Keratinocyte (primary cell): ENCODE measurements around the gene MIA3. TPM values are rescaled to one million over a fixed set of nuclear protein-coding genes. Genes with fewer than 3 reads are reported as not detected.

Experiments used
- DNase-seq: peaks from one replicate; pipeline ENCODE4 v3.0.0-alpha.2; 2011; ENCODE audit warnings: low read depth, missing footprints, low spot score
- FAIRE-seq: peaks from 2 replicates; lab custom pipeline; 2011; peaks lifted over from hg19 to GRCh38; lab: Jason Lieb, UNC
- H2AFZ ChIP-seq: 2 replicates; pipeline ENCODE4 v1.6.0; 2012; ENCODE audit warnings: low read length, control low read depth, inconsistent platforms; ENCODE audit not compliant: control insufficient read depth
- H3K27ac ChIP-seq: 2 replicates; pipeline ENCODE4 v1.5.1; 2011; ENCODE audit warnings: low read length; ENCODE audit not compliant: control insufficient read depth, insufficient read depth
- H3K27me3 ChIP-seq: 3 replicates; pipeline ENCODE4 v1.6.0; 2011; ENCODE audit warnings: low read length; ENCODE audit not compliant: control insufficient read depth, insufficient read depth; ENCODE audit errors: extremely low read depth
- H3K36me3 ChIP-seq, 2 experiments: 2 replicates in 1 of 2; 3 replicates in 1 of 2; pipeline ENCODE4 v1.5.1; 2011; ENCODE audit warnings: low read length in 2 of 2, mild to moderate bottlenecking in 1 of 2; ENCODE audit not compliant: control insufficient read depth in 2 of 2, insufficient read depth in 2 of 2; ENCODE audit errors: extremely low read depth in 1 of 2
- H3K4me1 ChIP-seq: 3 replicates; pipeline ENCODE4 v1.5.1; 2011; ENCODE audit warnings: low read length; ENCODE audit not compliant: control insufficient read depth, insufficient read depth; ENCODE audit errors: extremely low read depth
- H3K4me2 ChIP-seq: 3 replicates; pipeline ENCODE4 v1.6.0; 2011; ENCODE audit warnings: low read depth, low read length; ENCODE audit not compliant: control insufficient read depth, insufficient read depth; ENCODE audit errors: extremely low read depth
- H3K4me3 ChIP-seq, 3 experiments: fragments of 200-600 bp in 1 of 3; sonication (generic) in 1 of 3; 2 replicates in 2 of 3; 3 replicates in 1 of 3; pipeline ENCODE4 v1.5.1; 2011 to 2016; ENCODE audit warnings: low read length in 3 of 3, mild to moderate bottlenecking in 3 of 3, control low read depth in 2 of 3, inconsistent platforms in 1 of 3, low read depth in 1 of 3, mixed read lengths in 1 of 3, mixed run types in 1 of 3, moderate library complexity in 1 of 3; ENCODE audit not compliant: control insufficient read depth in 2 of 3, insufficient read depth in 2 of 3; ENCODE audit errors: extremely low read depth in 1 of 3
- H3K79me2 ChIP-seq: 2 replicates; pipeline ENCODE4 v1.6.0; 2012; ENCODE audit warnings: low read length; ENCODE audit not compliant: control insufficient read depth, insufficient read depth
- H3K9ac ChIP-seq: 3 replicates; pipeline ENCODE4 v1.6.0; 2011; ENCODE audit warnings: low read length; ENCODE audit not compliant: control insufficient read depth, insufficient read depth; ENCODE audit errors: extremely low read depth
- H3K9me1 ChIP-seq: 3 replicates; pipeline ENCODE4 v1.6.0; 2011; ENCODE audit warnings: low read length; ENCODE audit not compliant: control insufficient read depth, insufficient read depth; ENCODE audit errors: extremely low read depth
- H3K9me3 ChIP-seq: 2 replicates; pipeline ENCODE4 v1.5.1; 2012; ENCODE audit warnings: low read depth, low read length; ENCODE audit not compliant: control insufficient read depth
- H4K20me1 ChIP-seq: 3 replicates; pipeline ENCODE4 v1.6.0; 2011; ENCODE audit warnings: low read length; ENCODE audit not compliant: control insufficient read depth, insufficient read depth; ENCODE audit errors: extremely low read depth
- EZH2 ChIP-seq: IDR thresholded peaks from one replicate; pipeline ENCODE4 v1.6.1; 2012; ENCODE audit warnings: inconsistent platforms, mild to moderate bottlenecking, low read length, moderate library complexity
- dilution Hi-C: fragments of 300-500 bp; cut with MboI; formaldehyde crosslinking; loops from one replicate; pipeline ENCODE4 v1.7.0; 2020; ENCODE audit warnings: low sequenced_read_pairs; ENCODE audit not compliant: extremely low pct_ligation_motif_present
- polyA plus RNA-seq, 5 experiments: library from polyadenylated mRNA; depleted of rRNA in 3 of 5; stranded (reverse) in 3 of 5; stranded (forward) in 1 of 5; unstranded in 1 of 5; fragments of >200 nt; gene quantifications; 1 replicate in 1 of 5; 2 replicates in 3 of 5; 3 replicates in 1 of 5; pipeline versions ENCODE4 v1.2.1 to v1.2.3, GENCODE V29; 2011 to 2012; ENCODE audit warnings: missing spikeins in 2 of 5, low read depth in 1 of 5, low replicate concordance in 1 of 5
- TF ChIP-seq, protein P1 (sequence below), 3 experiments: IDR thresholded peaks in 1 of 3; conservative IDR thresholded peaks in 1 of 3; optimal IDR thresholded peaks in 1 of 3; 2 replicates in 2 of 3; 3 replicates in 1 of 3; pipeline versions ENCODE3 to v1.5.1; 2011; ENCODE audit warnings: low read length in 3 of 3, mild to moderate bottlenecking in 3 of 3, moderate library complexity in 2 of 3, control low read depth in 1 of 3, inconsistent platforms in 1 of 3; ENCODE audit not compliant: insufficient read depth in 2 of 3; ENCODE audit errors: extremely low read depth in 1 of 3

Gene MIA3
- polyA plus RNA-seq, 1 donor (not counting 4 experiments of a cell fraction or from before 2014, with no cell fraction given) = 29.4 TPM

DNA sequence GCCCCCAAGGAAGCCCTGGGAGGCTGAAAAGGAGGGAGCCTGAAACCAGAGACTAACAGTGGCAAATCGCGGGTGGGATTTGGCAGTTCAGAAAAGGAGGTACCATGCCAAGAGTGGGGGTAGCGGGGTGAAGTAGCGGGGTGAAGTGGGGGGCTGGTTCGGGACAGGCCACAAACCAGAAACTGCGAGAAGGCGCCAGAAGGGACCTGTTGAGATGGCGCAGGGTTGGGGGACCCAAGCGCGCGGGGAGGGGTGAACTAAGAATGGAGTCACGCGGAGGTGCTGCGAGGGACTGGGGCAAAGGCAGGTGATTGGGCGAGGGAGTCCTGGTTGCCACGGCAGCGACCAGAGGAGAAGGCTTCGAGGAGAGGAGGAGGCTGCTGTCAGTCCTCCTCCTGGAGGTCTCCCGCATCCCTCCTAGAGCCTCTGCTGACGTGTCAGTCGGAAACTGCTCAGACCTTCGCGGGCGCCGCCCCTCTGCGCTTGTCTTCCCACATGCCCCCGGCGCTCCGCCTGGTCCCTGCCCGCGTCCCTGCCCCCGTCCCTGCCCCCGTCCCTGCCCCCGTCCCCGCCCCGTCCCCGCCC lies 438 bp upstream of the MIA3 start:
- TF ChIP-seq, protein P1, sequence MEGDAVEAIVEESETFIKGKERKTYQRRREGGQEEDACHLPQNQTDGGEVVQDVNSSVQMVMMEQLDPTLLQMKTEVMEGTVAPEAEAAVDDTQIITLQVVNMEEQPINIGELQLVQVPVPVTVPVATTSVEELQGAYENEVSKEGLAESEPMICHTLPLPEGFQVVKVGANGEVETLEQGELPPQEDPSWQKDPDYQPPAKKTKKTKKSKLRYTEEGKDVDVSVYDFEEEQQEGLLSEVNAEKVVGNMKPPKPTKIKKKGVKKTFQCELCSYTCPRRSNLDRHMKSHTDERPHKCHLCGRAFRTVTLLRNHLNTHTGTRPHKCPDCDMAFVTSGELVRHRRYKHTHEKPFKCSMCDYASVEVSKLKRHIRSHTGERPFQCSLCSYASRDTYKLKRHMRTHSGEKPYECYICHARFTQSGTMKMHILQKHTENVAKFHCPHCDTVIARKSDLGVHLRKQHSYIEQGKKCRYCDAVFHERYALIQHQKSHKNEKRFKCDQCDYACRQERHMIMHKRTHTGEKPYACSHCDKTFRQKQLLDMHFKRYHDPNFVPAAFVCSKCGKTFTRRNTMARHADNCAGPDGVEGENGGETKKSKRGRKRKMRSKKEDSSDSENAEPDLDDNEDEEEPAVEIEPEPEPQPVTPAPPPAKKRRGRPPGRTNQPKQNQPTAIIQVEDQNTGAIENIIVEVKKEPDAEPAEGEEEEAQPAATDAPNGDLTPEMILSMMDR (optimal IDR thresholded peaks at IDR 0.05 in 1 of 3, IDR thresholded peaks at IDR 0.05 in 1 of 3, conservative IDR thresholded peaks at IDR 0.05 in 1 of 3; ENCODE audit: extremely low read depth in 1 of 3, insufficient read depth in 2 of 3, low read length in 3 of 3) = no peak
- no peak for TF ChIP-seq EZH2
- Histone ChIP-seq H3K79me2 (peaks cover 10% of the 10 kb centered on the region), H3K9me3 (no peaks in the 10 kb centered on the region), H3K36me3 (peaks cover 0 to 3% of the 10 kb centered on the region in 2 experiments), H4K20me1 (no peaks in the 10 kb centered on the region), H3K27ac (peak overlapping the region; percentile 24), H2AFZ (peak overlapping the region; percentile 86), H3K9ac (peak overlapping the region; percentile 48), H3K4me2 (peak overlapping the region; percentile 59), H3K4me3 (peak overlapping the region; percentile 29 to 53 (median 42)), H3K4me1 (peaks cover 8% of the 10 kb centered on the region), H3K27me3 (no peaks in the 10 kb centered on the region), H3K9me1 (no peaks in the 10 kb centered on the region)
- DNase-seq = peak; percentile 76
- dilution Hi-C loops = no loop called here
- FAIRE-seq = peak; percentile 5

DNA sequence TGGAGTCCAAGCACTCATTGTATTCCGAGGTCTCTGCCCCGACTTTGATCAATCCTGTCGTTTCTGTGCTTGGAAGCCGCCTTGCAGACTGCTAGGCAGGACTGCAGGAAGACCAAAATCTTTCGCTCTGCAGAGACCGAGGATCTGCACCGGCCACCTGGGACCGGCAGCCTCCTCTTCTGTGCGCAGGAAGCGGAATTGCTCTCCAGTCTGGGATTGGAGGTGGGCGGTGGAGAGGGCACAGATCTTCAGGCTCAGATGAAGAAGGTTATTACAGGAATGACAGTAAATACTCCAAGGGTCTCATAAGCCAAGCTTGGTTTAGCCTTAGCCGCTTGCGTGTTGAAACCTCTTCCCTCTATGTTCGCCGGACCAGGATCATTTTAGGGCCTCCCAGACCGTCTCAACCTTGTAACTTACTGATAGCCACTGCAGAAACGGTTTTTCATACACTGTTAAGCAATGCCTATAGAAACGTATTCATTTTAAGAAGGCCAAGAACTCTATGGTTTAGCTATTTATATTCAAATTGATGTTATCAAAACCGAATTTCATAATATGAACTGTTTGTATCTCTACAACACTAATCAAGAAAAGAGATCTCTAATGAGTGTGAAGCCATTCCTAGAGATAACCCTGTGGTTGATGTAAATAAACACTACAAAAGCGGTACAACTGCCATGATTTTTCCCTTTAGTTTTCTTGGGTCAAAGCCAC lies 1.1 kb downstream of the MIA3 start:
- dilution Hi-C loops = no loop called here
- no peak for DNase-seq
- no peak overlapping the region for H3K27ac ChIP-seq
- H3K9me3 ChIP-seq = no peaks in the 10 kb centered on the region
- H3K36me3 ChIP-seq = peaks cover 0 to 3% of the 10 kb centered on the region in 2 experiments
- H3K9me1 ChIP-seq = no peaks in the 10 kb centered on the region
- H3K27me3 ChIP-seq = no peaks in the 10 kb centered on the region
- peak overlapping the region; percentile 89 for H3K4me2 ChIP-seq
- H4K20me1 ChIP-seq = no peaks in the 10 kb centered on the region
- TF ChIP-seq, protein P1 (optimal IDR thresholded peaks at IDR 0.05 in 1 of 3, IDR thresholded peaks at IDR 0.05 in 1 of 3, conservative IDR thresholded peaks at IDR 0.05 in 1 of 3; ENCODE audit: extremely low read depth in 1 of 3, insufficient read depth in 2 of 3, low read length in 3 of 3) = no peak
- no peak for TF ChIP-seq EZH2
- peaks cover 10% of the 10 kb centered on the region for H3K79me2 ChIP-seq
- peak overlapping the region; percentile 89 for H2AFZ ChIP-seq
- H3K4me3 ChIP-seq = peak overlapping the region; percentile 68 to 76 (median 70)
- H3K9ac ChIP-seq = peak overlapping the region; percentile 78
- peaks cover 8% of the 10 kb centered on the region for H3K4me1 ChIP-seq
- FAIRE-seq = no peak
